HG03520 (cell line): ENCODE results near the gene CIITA.

Experiments used
- ATAC-seq: cut with Tn5 transposase; IDR thresholded peaks from one replicate; pipeline ENCODE4 v1.9.1; 2021; ENCODE audit warnings: mild to moderate bottlenecking, moderate library complexity; ENCODE audit not compliant: unreplicated experiment

CIITA gene

GRCh38 chr16:10878644-10879501 lies 1.9 kb downstream of the CIITA start:
- ATAC-seq, result no peak

GRCh38 chr16:10879681-10880589 lies 2.9 kb downstream of the CIITA start:
- no peak for ATAC-seq

GRCh38 chr16:10880594-10881452 lies 3.8 kb downstream of the CIITA start:
- ATAC-seq, result no peak

- ATAC-seq, result no peak
These were observed 4.6 kb downstream of the CIITA start for GRCh38 chr16:10881479-10882030.

- ATAC-seq, result no peak
These were observed 6.0 kb downstream of the CIITA start for GRCh38 chr16:10883004-10883403.

- ATAC-seq, result no peak
These were observed 8.2 kb downstream of the CIITA start for GRCh38 chr16:10885246-10885645.

- no peak for ATAC-seq
These were observed 11.4 kb downstream of the CIITA start for GRCh38 chr16:10888320-10888937.

GRCh38 chr16:10889855-10890254 lies 12.9 kb downstream of the CIITA start:
- no peak for ATAC-seq

GRCh38 chr16:10892782-10893318 lies 15.8 kb downstream of the CIITA start:
- ATAC-seq, result no peak

- no peak for ATAC-seq
These were observed 18.3 kb downstream of the CIITA start for GRCh38 chr16:10895053-10895946.

GRCh38 chr16:10896165-10896564 lies 19.2 kb downstream of the CIITA start:
- ATAC-seq, result no peak

- no peak for ATAC-seq
These were observed 19.7 kb downstream of the CIITA start for GRCh38 chr16:10896723-10897122.

- ATAC-seq, result no peak
These were observed 20.1 kb downstream of the CIITA start for GRCh38 chr16:10897134-10897533.

- ATAC-seq, result no peak
These were observed 26.0 kb downstream of the CIITA start for GRCh38 chr16:10902999-10903398.

GRCh38 chr16:10906482-10906881 lies 29.5 kb downstream of the CIITA start:
- no peak for ATAC-seq

- ATAC-seq, result no peak
These were observed 30.1 kb downstream of the CIITA start for GRCh38 chr16:10906914-10907756.

GRCh38 chr16:10907757-10908045 lies 30.7 kb downstream of the CIITA start:
- no peak for ATAC-seq

GRCh38 chr16:10911267-10911666 lies 34.3 kb downstream of the CIITA start:
- ATAC-seq, result no peak
